Renal cortical epithelial cell (primary cell): ENCODE data around the gene CSNK2B. TPM values are rescaled to one million over a fixed set of nuclear protein-coding genes. Genes with fewer than 3 reads are reported as not detected.

Source experiments
- DNase-seq: peaks from one replicate; pipeline ENCODE4 v3.0.0-alpha.2; 2011; ENCODE audit warnings: low read depth
- total RNA-seq: library from RNA; depleted of rRNA; stranded (reverse); fragments of >200 nt; gene quantifications from 2 replicates; pipeline ENCODE4 v1.2.3, GENCODE V29; 2014

Gene CSNK2B
- 116 and 121 TPM in 2 replicates for total RNA-seq

- peak; percentile 94 for DNase-seq
Measured at GRCh38 chr6:31665501-31666336, at the start of gene CSNK2B. Gene CSNK2B (plus strand): TSS chr6:31666080. CDS start chr6:31666832, 752 bp downstream.

DNA sequence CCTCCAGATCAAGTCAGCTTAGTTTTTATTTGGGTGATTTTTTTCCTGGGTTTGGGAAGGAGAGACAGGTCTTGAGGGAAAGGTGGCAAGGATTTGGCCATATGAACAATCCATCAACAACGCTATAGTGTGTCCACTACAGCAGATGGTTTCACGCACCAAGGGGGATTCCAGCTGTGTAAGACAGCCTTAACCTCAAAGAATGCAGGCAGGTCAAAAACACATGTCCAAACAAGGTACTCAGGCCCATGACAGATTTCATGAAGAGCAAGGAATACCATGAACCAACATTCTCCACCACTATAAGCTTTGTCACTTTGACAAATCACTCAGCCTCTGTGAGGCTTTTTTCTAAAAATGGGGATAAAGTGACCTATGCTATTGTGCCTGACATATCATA lies 48.9 kb upstream of the CSNK2B start:
- DNase-seq: no peak

GRCh38 chr6:31619805-31620585 lies 45.9 kb upstream of the CSNK2B start:
- peak; percentile 95 for DNase-seq

GRCh38 chr6:31620586-31621319 lies 45.1 kb upstream of the CSNK2B start, which contains the start of gene PRRC2A:
Gene PRRC2A (plus strand): TSS chr6:31620715. CDS start chr6:31622790, 2,075 bp downstream.
- DNase-seq: no peak

DNA sequence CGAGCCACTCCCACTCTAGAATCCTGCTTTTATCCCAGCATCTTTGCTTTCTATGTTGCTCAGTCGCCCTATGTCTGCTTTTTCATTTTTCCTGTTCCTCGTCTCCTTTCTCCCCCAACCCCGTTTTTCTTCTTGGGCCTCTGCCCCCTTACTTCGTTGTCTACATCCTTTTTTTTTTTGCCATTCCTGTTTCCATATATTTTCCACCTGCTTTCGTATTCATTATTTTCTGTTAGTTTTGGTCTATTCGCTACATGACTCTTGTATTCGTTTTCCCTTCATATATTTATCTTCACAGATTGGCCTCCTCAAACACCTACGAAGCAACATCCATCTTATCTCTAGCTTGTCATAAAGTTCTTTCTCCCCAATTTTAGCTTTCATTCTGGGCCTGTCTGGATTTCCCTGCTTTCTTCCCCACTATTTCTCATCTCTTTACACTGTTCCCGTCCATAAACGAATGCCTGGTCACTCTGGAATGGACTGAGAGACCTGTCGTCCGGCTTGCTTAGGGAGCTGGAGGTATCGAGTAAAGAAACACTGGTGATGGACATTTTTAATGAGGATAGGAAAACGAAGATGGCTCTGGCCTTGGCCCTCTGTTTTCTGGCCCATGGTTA lies 44.5 kb upstream of the CSNK2B start:
- DNase-seq: no peak

DNA sequence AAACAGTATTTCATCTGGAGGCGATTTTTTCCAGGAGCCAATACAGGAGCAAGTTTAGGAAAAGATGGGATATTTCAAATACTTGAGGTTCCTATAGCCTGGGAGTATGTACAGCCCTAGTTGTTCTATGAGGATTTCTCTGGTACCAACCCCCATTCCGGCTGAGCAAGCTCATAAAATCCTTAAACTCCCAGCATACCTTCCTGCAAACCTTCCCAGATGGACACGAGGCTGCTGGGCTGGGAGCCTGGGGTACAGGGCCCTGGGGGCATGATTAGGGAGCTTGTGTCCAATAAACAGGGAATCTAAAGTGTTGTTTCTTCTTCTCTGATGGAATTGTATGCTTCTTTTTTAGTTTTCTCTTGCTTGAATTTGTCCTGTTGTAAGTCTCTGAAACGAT lies 43.9 kb upstream of the CSNK2B start:
- no peak for DNase-seq

DNA sequence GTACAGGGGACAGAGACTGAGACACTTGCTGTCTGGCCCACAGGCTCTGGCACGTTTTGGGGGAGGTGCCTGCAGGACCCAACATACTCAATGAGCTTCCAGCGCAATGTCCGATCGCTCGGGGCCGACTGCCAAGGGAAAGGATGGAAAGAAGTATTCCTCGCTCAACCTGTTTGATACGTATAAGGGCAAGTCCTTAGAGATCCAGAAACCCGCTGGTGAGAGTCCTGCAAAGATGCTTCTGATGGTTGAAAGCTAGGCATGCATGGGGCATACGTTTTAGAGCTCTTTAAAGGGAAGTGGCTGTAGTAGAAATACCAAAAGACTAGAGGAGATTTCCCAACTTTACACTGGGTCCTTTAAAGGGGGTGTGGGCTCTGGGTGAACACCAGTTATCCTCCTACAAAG lies 43.2 kb upstream of the CSNK2B start:
- no peak for DNase-seq

DNA sequence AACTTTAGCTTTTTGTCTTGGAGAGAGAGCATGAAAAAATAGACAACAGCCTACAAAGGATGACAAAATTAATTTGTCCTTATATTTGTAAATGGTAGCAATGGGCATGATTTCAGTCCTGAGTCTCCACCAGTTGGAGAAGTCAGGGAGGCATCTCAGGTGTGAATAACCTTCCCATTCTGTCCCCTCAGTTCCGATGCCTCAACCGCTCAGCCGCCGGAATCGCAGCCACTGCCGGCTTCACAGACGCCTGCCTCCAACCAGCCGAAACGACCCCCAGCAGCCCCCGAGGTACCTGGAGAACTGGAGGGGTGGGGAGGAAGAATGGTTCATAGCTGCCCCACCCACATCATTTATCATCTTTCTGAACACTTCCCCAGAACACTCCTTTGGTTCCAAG lies 41.8 kb upstream of the CSNK2B start:
- no peak for DNase-seq

DNA sequence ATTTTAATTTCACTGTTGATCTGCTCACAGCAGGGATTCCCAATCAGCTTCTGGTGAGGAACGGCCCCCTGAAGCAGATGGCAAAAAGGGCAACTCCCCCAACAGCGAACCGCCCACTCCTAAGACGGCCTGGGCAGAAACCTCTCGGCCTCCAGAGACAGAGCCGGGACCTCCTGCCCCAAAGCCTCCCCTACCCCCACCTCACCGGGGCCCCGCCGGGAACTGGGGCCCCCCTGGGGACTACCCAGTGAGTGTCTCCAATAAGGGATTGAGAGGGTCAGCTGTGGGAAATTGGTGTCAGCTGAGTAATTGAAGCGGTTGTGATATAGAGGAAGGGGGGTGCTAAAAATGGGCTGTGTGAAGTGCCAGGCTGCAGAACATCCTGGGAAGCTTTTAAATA lies 38.9 kb upstream of the CSNK2B start:
- DNase-seq: no peak

- DNase-seq: no peak
Measured at GRCh38 chr6:31627690-31628287, 38.1 kb upstream of the CSNK2B start.

DNA sequence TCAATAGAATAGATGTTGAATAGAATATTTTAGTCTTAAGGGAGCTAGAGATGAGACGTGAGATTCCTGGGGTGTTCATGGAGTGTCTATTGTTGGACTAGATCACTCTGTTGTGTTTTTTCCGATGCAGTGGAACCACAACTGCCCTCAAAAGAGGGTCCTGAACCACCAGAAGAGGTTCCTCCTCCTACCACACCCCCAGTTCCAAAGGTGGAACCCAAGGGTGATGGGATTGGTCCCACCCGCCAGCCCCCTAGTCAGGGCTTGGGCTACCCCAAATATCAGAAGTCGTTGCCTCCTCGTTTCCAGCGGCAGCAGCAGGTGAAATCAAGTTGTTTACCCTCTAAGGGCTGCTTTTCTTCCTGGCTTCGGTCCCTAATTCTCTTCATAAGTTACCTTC lies 36.9 kb upstream of the CSNK2B start:
- no peak for DNase-seq

GRCh38 chr6:31630177-31630934 lies 35.5 kb upstream of the CSNK2B start:
- no peak for DNase-seq

DNA sequence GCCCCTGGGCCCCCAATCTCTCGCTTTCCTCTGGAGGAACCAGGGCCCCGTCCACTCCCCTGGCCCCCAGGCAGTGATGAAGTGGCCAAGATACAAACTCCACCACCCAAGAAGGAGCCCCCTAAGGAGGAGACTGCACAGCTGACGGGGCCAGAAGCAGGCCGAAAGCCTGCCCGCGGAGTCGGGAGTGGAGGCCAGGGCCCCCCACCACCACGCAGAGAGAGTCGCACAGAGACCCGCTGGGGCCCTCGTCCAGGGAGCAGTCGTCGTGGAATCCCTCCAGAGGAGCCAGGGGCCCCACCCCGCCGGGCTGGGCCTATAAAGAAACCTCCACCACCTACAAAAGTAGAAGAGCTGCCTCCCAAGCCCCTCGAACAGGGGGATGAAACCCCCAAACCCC lies 34.7 kb upstream of the CSNK2B start:
- DNase-seq: no peak

- DNase-seq: no peak
Measured at GRCh38 chr6:31631681-31632278, 34.1 kb upstream of the CSNK2B start.

GRCh38 chr6:31632279-31632946 lies 33.5 kb upstream of the CSNK2B start:
- DNase-seq: no peak

DNA sequence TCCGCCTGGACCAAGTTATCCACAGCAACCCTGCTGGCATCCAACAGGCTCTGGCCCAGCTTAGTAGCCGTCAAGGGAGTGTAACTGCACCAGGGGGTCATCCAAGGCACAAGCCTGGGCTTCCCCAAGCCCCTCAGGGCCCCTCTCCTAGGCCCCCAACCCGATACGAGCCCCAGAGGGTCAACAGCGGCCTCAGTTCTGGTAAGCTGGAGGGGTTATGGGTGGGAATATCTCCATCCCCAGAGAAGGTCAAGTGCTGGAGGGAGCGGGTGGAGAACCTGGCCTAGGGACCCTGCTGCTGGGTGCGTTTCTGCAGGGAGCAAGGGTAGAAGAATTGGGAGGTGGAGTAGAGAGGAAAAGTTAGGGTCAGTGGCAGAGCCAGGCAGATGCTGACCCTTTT lies 32.4 kb upstream of the CSNK2B start:
- DNase-seq: no peak

- no peak for DNase-seq
Measured at GRCh38 chr6:31634131-31634530, 31.7 kb upstream of the CSNK2B start.

DNA sequence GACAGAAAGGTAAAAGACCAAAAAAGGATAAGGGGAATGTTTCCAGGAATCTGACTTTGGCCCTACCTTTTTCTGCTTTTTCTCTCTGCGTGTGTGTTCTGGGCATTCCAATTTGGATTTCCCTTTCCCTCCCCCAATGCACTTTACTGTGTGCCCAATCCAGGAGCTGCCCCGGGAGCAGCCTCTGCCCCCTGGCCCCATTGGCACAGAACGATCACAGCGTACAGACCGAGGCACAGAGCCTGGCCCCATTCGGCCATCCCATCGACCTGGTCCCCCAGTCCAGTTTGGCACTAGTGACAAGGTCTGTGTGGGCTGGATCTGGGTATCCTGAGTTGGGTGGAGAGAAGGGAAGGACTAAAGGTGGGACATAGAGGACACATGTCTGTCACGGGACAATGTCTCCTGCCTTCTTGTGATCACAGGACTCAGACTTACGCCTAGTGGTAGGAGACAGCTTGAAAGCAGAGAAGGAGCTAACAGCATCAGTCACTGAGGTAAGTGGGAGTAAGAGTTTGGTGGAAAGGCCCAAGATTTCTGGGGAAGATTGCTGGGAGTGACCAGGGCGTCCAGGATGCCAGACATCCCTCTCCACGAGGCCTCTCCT lies 30.8 kb upstream of the CSNK2B start:
- no peak for DNase-seq
